HEK293 (cell line): Measurements from ENCODE around the gene PSAT1.

Experiments
- CTCF ChIA-PET: fragments of 350-600 bp; formaldehyde crosslinking; extraction: SDS; loops from one replicate; lab custom pipeline; 2021; ENCODE audit warnings: antibody characterized with exemption; lab: Yijun Ruan, JAX
- POLR2A ChIA-PET: fragments of 300-600 bp; formaldehyde crosslinking; extraction: SDS; loops from one replicate; lab custom pipeline; 2020; ENCODE audit warnings: antibody characterized with exemption, inconsistent platforms; lab: Yijun Ruan, JAX
- H3K27ac ChIP-seq: fragments of 200-500 bp; sonication (Bioruptor generic); 2 replicates; pipeline ENCODE4 v1.5.1; 2014; ENCODE audit warnings: low read depth, low read length, control low read depth, inconsistent platforms; ENCODE audit errors: extremely low read depth
- H3K36me3 ChIP-seq, 2 experiments: fragments of 200-500 bp in 1 of 2; sonication (Bioruptor generic) in 1 of 2; 1 replicate in 1 of 2; 2 replicates in 1 of 2; pipeline ENCODE4 v1.5.1; 2014 to 2017; ENCODE audit warnings: inconsistent platforms in 2 of 2, low read length in 2 of 2; ENCODE audit not compliant: control insufficient read depth in 2 of 2, insufficient read depth in 1 of 2
- H3K4me1 ChIP-seq: fragments of 200-500 bp; sonication (Bioruptor generic); 2 replicates; pipeline ENCODE4 v1.5.1; 2014; ENCODE audit warnings: mild to moderate bottlenecking, low read length, inconsistent platforms; ENCODE audit not compliant: control insufficient read depth, insufficient read depth
- H3K4me3 ChIP-seq: 2 replicates; pipeline ENCODE4 v1.5.1; 2011; ENCODE audit warnings: low read depth, mild to moderate bottlenecking, control low read depth, low read length, moderate library complexity
- H3K9me3 ChIP-seq: fragments of 200-500 bp; sonication (Bioruptor generic); 2 replicates; pipeline ENCODE4 v1.5.1; 2014; ENCODE audit warnings: low read depth, low read length, inconsistent platforms; ENCODE audit not compliant: control insufficient read depth, insufficient read depth
- BCL11A ChIP-seq: fragments of 450-650 bp; formaldehyde crosslinking; IDR thresholded peaks from 2 replicates; pipeline ENCODE4 v1.5.1; 2016; ENCODE audit warnings: low read depth, missing biosample characterization, missing genetic modification characterization
- FEZF1 ChIP-seq: fragments of 450-650 bp; formaldehyde crosslinking; IDR thresholded peaks from 2 replicates; pipeline ENCODE4 v1.5.1; 2016; ENCODE audit warnings: missing biosample characterization, missing genetic modification characterization
- HIC1 ChIP-seq: fragments of 450-650 bp; formaldehyde crosslinking; IDR thresholded peaks from 2 replicates; pipeline ENCODE4 v1.5.1; 2016; ENCODE audit warnings: missing biosample characterization, missing genetic modification characterization
- SETDB1 ChIP-seq: IDR thresholded peaks from one replicate; pipeline ENCODE4 v1.6.1; 2017; ENCODE audit warnings: mild to moderate bottlenecking, low read length, moderate library complexity, mixed read lengths; ENCODE audit not compliant: insufficient read length
- SP3 ChIP-seq: fragments of 450-650 bp; formaldehyde crosslinking; IDR thresholded peaks from 2 replicates; pipeline ENCODE4 v1.5.1; 2016; ENCODE audit warnings: missing biosample characterization, missing genetic modification characterization
- TRIM28 ChIP-seq: IDR thresholded peaks from 2 replicates; pipeline ENCODE4 v1.6.1; 2011; ENCODE audit warnings: low read length, control low read depth, borderline replicate concordance
- ZBTB8A ChIP-seq: fragments of 450-650 bp; formaldehyde crosslinking; IDR thresholded peaks from 2 replicates; pipeline ENCODE4 v1.5.1; 2016; ENCODE audit warnings: missing biosample characterization, missing genetic modification characterization
- ZNF19 ChIP-seq: fragments of 450-650 bp; formaldehyde crosslinking; IDR thresholded peaks from 2 replicates; pipeline ENCODE4; 2016; ENCODE audit warnings: missing biosample characterization, missing genetic modification characterization, low read depth
- ZNF274 ChIP-seq, 2 experiments: fragments of 200-500 bp in 1 of 2; fragments of 450-650 bp in 1 of 2; sonication (Bioruptor generic) in 1 of 2; formaldehyde crosslinking in 1 of 2; IDR thresholded peaks; 2 replicates each; pipeline versions ENCODE4 v1.5.1 to v1.6.1; 2014 to 2016; ENCODE audit warnings: borderline replicate concordance in 1 of 2, inconsistent platforms in 1 of 2, low read length in 1 of 2, missing biosample characterization in 1 of 2, missing genetic modification characterization in 1 of 2
- ZNF292 ChIP-seq: fragments of 450-650 bp; formaldehyde crosslinking; IDR thresholded peaks from 2 replicates; pipeline ENCODE4 v1.5.1; 2016; ENCODE audit warnings: low read depth, missing biosample characterization, missing genetic modification characterization, borderline replicate concordance
- ZNF518A ChIP-seq: fragments of 450-650 bp; formaldehyde crosslinking; conservative IDR thresholded peaks from 2 replicates; pipeline ENCODE4 v1.5.1; 2016; ENCODE audit warnings: low read depth, missing biosample characterization, missing genetic modification characterization
- ZNF530 ChIP-seq: fragments of 450-650 bp; formaldehyde crosslinking; IDR thresholded peaks from 2 replicates; pipeline ENCODE4 v1.5.1; 2016; ENCODE audit warnings: low read depth, missing biosample characterization, missing genetic modification characterization
- ZNF624 ChIP-seq: fragments of 450-650 bp; formaldehyde crosslinking; IDR thresholded peaks from 2 replicates; pipeline ENCODE4 v1.5.1; 2017; ENCODE audit warnings: missing biosample characterization, missing genetic modification characterization
- ZNF658 ChIP-seq: fragments of 450-650 bp; formaldehyde crosslinking; IDR thresholded peaks from 2 replicates; pipeline ENCODE4; 2016; ENCODE audit warnings: missing biosample characterization, missing genetic modification characterization
- TF ChIP-seq, protein P1 (sequence below): fragments of 450-650 bp; formaldehyde crosslinking; IDR thresholded peaks from 2 replicates; pipeline ENCODE4 v1.5.1; 2017; ENCODE audit warnings: missing biosample characterization, missing genetic modification characterization
- TF ChIP-seq, protein P2 (sequence below): fragments of 450-650 bp; formaldehyde crosslinking; IDR thresholded peaks from 2 replicates; pipeline ENCODE4 v1.5.0; 2017; ENCODE audit warnings: missing biosample characterization, missing genetic modification characterization, borderline replicate concordance
- TF ChIP-seq, protein P3 (sequence below): fragments of 450-650 bp; formaldehyde crosslinking; IDR thresholded peaks from 2 replicates; pipeline ENCODE4 v1.5.1; 2016; ENCODE audit warnings: missing biosample characterization, missing genetic modification characterization

PSAT1 gene

GRCh38 chr9:78311075-78311474 is 14.2 kb downstream of the PSAT1 start:
- CTCF ChIA-PET = no interaction called here

GRCh38 chr9:78311886-78312524 is 15.1 kb downstream of the PSAT1 start:
- Histone ChIP-seq H3K27ac (no peak overlapping the region), H3K4me3 (no peak overlapping the region), H3K36me3 (peaks cover 20 to 77% of the 10 kb centered on the region in 2 experiments; a peak in 2 of 3 replicates), H3K9me3 (no peaks in the 10 kb centered on the region), H3K4me1 (no peaks in the 10 kb centered on the region)
- POLR2A ChIA-PET = interaction anchor here (8.6 kb wide), 1 partner anchor 14 kb away, joined by 70 read pairs; the partner anchor contains the start of gene PSAT1
- CTCF ChIA-PET = no interaction called here
- TF ChIP-seq ZNF19 (tag by site-specific recombination) = no peak
- TF ChIP-seq, protein P1, sequence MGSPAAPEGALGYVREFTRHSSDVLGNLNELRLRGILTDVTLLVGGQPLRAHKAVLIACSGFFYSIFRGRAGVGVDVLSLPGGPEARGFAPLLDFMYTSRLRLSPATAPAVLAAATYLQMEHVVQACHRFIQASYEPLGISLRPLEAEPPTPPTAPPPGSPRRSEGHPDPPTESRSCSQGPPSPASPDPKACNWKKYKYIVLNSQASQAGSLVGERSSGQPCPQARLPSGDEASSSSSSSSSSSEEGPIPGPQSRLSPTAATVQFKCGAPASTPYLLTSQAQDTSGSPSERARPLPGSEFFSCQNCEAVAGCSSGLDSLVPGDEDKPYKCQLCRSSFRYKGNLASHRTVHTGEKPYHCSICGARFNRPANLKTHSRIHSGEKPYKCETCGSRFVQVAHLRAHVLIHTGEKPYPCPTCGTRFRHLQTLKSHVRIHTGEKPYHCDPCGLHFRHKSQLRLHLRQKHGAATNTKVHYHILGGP (tag by site-specific recombination) = no peak
- TF ChIP-seq ZNF658 (tag by site-specific recombination) = no peak
- TF ChIP-seq ZNF530 = no peak
- TF ChIP-seq HIC1 (tag by site-specific recombination) = no peak
- no peak for TF ChIP-seq SETDB1

More at GRCh38 chr9:78311075-78311474, 14.2 kb downstream of the PSAT1 start:
- POLR2A ChIA-PET = interaction anchor here (8.6 kb wide), 1 partner anchor 13 kb away, joined by 70 read pairs; the partner anchor contains the start of gene PSAT1
- H3K4me1 ChIP-seq = no peaks in the 10 kb centered on the region
- TF ChIP-seq FEZF1 (no peak), ZNF292 (tag by site-specific recombination) (no peak), ZNF274 (IDR thresholded peaks at IDR 0.05; ENCODE audit: low read length) (no peak), ZNF274 (tag by site-specific recombination; IDR thresholded peaks at IDR 0.05; ENCODE audit: borderline replicate concordance) (no peak), ZNF624 (no peak), BCL11A (no peak), ZNF518A (no peak), ZBTB8A (tag by site-specific recombination) (no peak), TRIM28 (no peak), SP3 (tag by site-specific recombination) (no peak)
- TF ChIP-seq, protein P2, sequence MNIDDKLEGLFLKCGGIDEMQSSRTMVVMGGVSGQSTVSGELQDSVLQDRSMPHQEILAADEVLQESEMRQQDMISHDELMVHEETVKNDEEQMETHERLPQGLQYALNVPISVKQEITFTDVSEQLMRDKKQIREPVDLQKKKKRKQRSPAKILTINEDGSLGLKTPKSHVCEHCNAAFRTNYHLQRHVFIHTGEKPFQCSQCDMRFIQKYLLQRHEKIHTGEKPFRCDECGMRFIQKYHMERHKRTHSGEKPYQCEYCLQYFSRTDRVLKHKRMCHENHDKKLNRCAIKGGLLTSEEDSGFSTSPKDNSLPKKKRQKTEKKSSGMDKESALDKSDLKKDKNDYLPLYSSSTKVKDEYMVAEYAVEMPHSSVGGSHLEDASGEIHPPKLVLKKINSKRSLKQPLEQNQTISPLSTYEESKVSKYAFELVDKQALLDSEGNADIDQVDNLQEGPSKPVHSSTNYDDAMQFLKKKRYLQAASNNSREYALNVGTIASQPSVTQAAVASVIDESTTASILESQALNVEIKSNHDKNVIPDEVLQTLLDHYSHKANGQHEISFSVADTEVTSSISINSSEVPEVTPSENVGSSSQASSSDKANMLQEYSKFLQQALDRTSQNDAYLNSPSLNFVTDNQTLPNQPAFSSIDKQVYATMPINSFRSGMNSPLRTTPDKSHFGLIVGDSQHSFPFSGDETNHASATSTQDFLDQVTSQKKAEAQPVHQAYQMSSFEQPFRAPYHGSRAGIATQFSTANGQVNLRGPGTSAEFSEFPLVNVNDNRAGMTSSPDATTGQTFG = no peak
- TF ChIP-seq, protein P3, sequence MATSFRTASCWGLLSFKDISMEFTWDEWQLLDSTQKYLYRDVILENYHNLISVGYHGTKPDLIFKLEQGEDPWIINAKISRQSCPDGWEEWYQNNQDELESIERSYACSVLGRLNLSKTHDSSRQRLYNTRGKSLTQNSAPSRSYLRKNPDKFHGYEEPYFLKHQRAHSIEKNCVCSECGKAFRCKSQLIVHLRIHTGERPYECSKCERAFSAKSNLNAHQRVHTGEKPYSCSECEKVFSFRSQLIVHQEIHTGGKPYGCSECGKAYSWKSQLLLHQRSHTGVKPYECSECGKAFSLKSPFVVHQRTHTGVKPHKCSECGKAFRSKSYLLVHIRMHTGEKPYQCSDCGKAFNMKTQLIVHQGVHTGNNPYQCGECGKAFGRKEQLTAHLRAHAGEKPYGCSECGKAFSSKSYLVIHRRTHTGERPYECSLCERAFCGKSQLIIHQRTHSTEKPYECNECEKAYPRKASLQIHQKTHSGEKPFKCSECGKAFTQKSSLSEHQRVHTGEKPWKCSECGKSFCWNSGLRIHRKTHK (tag by site-specific recombination) = no peak
- no peaks in the 10 kb centered on the region for H3K9me3 ChIP-seq
- H3K4me3 ChIP-seq = no peak overlapping the region
- no peak overlapping the region for H3K27ac ChIP-seq
- peaks cover 22 to 77% of the 10 kb centered on the region in 2 experiments; a peak in 2 of 3 replicates for H3K36me3 ChIP-seq
